ENCODE data around the gene CRYGA.

DNA sequence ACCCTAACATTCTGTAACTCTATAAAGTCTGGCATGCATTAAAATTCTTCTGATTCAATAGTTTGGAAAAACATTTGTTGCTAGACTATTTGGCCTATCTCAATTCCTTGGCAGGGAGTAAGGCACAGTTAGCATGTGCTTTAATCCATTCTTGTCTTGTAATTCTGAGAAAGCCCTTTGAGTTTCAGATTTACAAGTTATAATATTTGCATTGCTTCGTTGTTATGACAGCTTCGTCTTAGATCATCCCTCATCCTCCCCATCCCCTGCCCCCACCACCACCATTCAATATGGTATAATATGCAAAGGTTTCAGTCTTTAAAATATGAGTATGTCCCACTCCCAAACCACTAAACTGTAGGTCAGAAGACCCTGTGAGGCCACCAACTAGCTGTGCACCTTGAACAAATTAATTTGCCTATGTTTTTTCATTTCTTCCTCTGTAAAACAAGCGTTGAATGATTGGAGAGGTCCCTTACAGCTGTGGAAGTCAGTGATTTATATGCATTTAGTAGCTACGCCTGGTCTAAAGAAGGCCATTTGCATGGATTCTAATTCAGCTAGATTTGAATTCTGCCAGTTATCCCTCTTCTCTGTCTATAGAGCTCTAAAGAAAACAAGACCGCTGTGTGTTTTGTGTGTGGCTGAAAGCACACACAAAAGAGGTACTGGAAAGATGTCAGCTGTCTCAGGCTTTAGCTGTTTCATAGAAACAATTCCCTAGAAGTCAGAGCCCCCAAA is 25.9 kb upstream of the CRYGA start:
- no peak for TF ChIP-seq CTCF (conservative IDR thresholded peaks at IDR 0.05)
- no peak for TF ChIP-seq EZH2 (IDR thresholded peaks at IDR 0.05; ENCODE audit: low read depth)
